Measurements from ENCODE around the gene SLC2A9.

SLC2A9 gene

DNA sequence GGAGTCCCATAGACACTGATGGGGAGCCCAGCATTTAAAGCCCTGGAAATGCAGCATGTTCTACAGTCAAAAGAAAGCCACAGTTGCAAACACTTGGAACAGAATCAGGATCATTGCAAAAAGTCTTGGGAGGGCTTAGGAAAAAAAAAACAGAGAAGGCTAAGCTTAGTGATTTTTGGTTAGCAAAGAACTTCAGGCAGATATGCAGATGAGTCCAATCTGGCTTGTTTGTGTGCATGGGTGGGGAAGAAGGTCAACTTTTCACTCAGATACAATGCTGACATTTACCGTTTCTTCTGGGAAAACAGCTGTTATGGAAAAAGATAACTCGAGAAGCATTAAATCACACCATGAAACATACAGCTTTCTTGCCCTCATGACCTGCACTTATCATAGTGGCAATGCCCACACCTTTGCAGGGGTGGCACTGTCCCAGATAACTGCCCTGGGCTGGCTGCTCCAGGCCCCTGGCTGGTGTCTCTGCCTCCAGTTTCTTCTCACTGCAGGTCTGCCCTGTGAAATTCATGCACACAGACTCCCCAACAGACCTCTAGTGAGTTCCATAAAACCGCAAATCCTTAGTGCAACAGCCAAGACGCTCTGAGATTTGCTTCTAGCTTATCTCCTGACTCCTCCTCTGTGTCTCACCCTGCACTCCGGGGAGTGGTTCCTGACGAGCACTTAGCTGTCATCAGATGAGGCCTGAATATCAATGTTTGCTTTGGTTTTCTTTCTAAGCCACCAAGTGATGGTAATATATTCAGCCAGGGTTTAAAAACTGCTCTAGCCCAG is 140.7 kb downstream of the SLC2A9 start:
- TF ChIP-seq, protein P1, sequence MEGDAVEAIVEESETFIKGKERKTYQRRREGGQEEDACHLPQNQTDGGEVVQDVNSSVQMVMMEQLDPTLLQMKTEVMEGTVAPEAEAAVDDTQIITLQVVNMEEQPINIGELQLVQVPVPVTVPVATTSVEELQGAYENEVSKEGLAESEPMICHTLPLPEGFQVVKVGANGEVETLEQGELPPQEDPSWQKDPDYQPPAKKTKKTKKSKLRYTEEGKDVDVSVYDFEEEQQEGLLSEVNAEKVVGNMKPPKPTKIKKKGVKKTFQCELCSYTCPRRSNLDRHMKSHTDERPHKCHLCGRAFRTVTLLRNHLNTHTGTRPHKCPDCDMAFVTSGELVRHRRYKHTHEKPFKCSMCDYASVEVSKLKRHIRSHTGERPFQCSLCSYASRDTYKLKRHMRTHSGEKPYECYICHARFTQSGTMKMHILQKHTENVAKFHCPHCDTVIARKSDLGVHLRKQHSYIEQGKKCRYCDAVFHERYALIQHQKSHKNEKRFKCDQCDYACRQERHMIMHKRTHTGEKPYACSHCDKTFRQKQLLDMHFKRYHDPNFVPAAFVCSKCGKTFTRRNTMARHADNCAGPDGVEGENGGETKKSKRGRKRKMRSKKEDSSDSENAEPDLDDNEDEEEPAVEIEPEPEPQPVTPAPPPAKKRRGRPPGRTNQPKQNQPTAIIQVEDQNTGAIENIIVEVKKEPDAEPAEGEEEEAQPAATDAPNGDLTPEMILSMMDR (IDR thresholded peaks at IDR 0.05; ENCODE audit: insufficient read depth, missing control alignments): no peak
- no peak for DNase-seq (ENCODE audit: insufficient read length, low spot score)
- FAIRE-seq: no peak

DNA sequence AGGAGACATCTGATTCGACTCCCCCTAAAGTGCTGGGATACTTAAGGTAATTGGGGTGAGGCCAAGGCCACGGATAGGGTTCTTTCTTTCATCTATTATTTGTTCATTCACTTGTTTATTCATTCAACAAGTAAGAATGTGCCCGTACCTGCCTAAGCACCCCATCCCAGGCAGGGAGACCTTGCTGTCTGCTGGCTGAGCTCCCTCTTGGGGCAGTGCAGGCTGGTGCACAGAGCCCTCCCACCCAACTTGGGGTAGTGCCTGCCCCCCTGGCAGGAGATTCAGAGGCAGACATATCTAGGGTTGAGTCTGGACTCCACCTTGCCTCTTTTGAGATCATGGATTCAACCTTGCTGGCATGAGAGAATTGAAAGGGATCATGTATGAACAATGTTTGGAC is 144.2 kb downstream of the SLC2A9 start:
- DNase-seq (ENCODE audit: insufficient read length, low spot score) (no peak), FAIRE-seq (no peak)
- TF ChIP-seq, protein P1 (IDR thresholded peaks at IDR 0.05; ENCODE audit: insufficient read depth, missing control alignments): no peak

DNA sequence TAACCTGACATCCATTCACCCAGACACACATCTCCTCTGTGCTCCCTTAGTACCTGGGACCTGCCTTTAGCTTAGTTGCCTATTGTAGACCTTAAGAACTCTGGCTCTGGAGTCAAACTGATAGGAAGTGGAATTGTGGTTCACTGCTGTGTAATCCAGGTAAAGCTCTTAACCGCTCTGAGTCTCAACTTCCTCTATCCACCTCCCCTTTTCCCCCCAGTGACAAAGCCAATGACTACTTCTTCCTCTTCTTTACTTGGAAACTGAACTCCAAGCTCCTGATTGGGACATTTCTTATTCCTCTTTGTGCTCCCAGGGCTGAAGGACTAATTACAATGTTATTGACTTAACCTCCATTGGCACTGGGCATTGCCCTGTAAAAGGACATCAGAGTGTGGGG is 145.8 kb downstream of the SLC2A9 start:
- no peak for FAIRE-seq
- TF ChIP-seq, protein P1 (IDR thresholded peaks at IDR 0.05; ENCODE audit: insufficient read depth, missing control alignments): no peak
- no peak for DNase-seq (ENCODE audit: insufficient read length, low spot score)

DNA sequence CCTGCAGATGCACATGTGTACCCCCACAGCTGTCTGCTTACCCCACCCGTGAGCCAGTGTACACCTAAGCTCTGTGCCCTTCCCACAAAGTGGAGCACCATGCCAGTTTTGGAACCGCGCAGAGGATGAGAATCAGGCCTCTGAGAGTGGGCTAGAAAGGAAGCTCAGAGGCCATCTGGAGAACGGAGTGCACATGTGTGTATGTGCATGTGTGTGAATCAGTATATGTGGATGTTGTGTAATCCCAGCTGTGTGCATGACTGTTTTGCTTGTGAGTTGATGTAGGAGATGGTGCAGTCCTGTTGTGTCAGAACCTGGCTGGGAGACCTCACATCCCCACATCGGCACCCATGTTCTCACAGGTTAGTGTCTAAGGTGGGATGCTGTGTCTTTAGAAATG is 146.9 kb downstream of the SLC2A9 start:
- DNase-seq (ENCODE audit: insufficient read length, low spot score) (no peak), FAIRE-seq (no peak)
- TF ChIP-seq, protein P1 (IDR thresholded peaks at IDR 0.05; ENCODE audit: insufficient read depth, missing control alignments): no peak

DNA sequence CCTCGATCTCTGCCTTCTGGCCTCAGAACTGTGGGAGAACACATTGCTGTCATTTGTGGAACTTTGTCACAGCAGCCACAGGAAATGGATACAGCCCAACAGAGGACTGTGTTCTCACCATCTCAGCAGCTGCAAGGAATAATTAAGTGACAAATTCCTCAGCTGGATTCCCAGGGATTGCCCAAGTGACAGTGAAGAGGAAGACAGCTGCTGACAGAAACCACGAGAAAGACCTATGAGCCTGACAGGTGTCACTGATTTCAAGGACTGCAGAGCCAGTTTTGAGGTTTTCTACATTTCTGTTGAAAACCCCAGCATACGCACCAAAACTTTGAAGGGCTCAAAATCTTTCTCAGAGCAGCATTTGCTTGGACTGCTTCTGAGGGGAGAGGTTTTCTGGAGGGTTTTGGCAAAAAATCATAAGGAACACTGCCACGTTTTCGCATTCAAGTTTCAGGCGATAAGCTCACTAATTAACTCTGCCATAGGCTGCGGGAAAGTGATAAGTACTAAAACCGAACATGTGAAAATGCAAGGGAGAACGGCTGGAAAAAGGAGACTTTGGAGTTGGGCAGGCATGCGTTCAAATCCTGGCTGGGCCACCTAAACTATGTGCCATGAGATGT is 151.0 kb downstream of the SLC2A9 start:
- FAIRE-seq (no peak), DNase-seq (ENCODE audit: insufficient read length, low spot score) (no peak)
- TF ChIP-seq, protein P1 (IDR thresholded peaks at IDR 0.05; ENCODE audit: insufficient read depth, missing control alignments): no peak

DNA sequence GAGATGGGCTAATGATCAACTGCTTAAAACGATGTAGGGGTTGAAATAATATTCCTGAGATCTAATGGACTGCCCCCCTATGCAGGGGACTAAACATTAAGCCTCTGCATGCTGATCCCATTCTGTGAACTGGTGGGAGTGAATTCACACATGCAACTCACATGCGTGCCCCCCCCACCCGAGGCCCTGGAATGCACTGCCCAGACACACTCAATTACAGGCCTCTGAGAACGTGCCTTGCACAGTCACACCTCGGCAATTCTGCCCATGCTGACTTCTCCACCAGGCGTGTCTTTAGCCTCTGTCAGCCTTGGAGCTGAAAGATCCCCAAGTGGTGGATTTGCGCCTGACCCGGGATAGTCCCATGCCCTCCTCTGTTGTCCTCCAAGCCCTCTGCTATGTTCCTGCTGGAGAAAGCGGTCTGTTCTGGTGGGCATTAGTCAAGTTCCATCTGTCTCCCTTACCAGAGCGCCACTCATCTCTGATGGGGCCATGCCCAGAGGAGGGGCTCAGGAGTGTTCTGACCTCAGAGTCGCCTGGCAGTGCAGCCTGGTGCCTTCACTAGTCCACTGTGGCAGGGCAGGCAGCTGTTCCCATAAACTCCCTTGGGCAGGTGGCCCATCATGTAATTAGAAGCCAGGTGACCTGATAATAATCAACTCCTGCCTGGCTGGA is 153.4 kb downstream of the SLC2A9 start:
- FAIRE-seq: no peak

More for the DNA sequence above, 153.4 kb downstream of the SLC2A9 start:
- TF ChIP-seq, protein P1 (IDR thresholded peaks at IDR 0.05; ENCODE audit: insufficient read depth, missing control alignments): no peak
- no peak for DNase-seq (ENCODE audit: insufficient read length, low spot score)
